Measurements from ENCODE around the gene EFCC1. TPM values are rescaled to one million over a fixed set of nuclear protein-coding genes. Genes with fewer than 3 reads are reported as not detected.
"Not testable (repeated sequence)": the region's sequence is repeated elsewhere in the genome, so short reads cannot be mapped to it uniquely, and the experiment has no call there.

Gene EFCC1
- polyA plus RNA-seq, 2 of the 4 experiments (the other 2 are of a cell fraction): 0.04 TPM; not detected in 1

GRCh38 chr3:129087138-129087702 is 86.1 kb downstream of the EFCC1 start:
- Histone ChIP-seq H3K4me3 (no peak overlapping the region), H3K27ac (no peak overlapping the region), H3K4me2 (no peak overlapping the region), H3K9me3 (no peaks in the 10 kb centered on the region), H3K4me1 (no peaks in the 10 kb centered on the region)
- no peak for DNase-seq (ENCODE audit: low read depth in 1 of 2, low spot score in 1 of 2)
- WGBS (ENCODE audit: missing lambda C conversion rate): 92% methylated on average over 5 of the region's 8 CpGs
- FAIRE-seq: no peak
- CTCF ChIA-PET: interaction anchor here (2.7 kb wide), 1 partner anchor 34 kb away, joined by 10 read pairs; no protein-coding TSS in a partner anchor
- ATAC-seq: no peak
- TF ChIP-seq E2F6 (IDR thresholded peaks at IDR 0.05; ENCODE audit: borderline replicate concordance, low read depth) (no peak), POLR2A (IDR thresholded peaks at IDR 0.05; ENCODE audit: low read length) (no peak), SMC3 (IDR thresholded peaks at IDR 0.05) (no peak), ESRRA (IDR thresholded peaks at IDR 0.05; ENCODE audit: borderline replicate concordance, low read length) (no peak), NFE2L2 (conservative IDR thresholded peaks at IDR 0.05; ENCODE audit: low read length) (no peak), CBX8 (IDR thresholded peaks at IDR 0.05) (no peak), BCL3 (IDR thresholded peaks at IDR 0.05) (no peak), PBX3 (IDR thresholded peaks at IDR 0.05) (no peak), TFCP2L1 (CRISPR knock-in tag; IDR thresholded peaks at IDR 0.05) (no peak), HDAC2 (IDR thresholded peaks at IDR 0.05) (no peak), EP300 (IDR thresholded peaks at IDR 0.05) (no peak), ELK1 (IDR thresholded peaks at IDR 0.05; ENCODE audit: low read depth, low read length) (no peak), MAFK (IDR thresholded peaks at IDR 0.05; ENCODE audit: partially characterized antibody) (no peak), SREBF2 (IDR thresholded peaks at IDR 0.05) (no peak), FOXS1 (CRISPR knock-in tag; IDR thresholded peaks at IDR 0.05) (no peak), ZC3H11A (IDR thresholded peaks at IDR 0.05) (no peak), RCOR1 (IDR thresholded peaks at IDR 0.05; ENCODE audit: low read depth, low read length) (no peak)
- POLR2A ChIA-PET: no interaction called here

- H3K9me3 ChIP-seq, POLR2A ChIA-PET, H3K4me3 ChIP-seq, H3K4me2 ChIP-seq, H3K4me1 ChIP-seq, FAIRE-seq, H3K27ac ChIP-seq: not testable (repeated sequence)
- ATAC-seq (peak; percentile 55 to 91), DNase-seq (ENCODE audit: low read depth in 1 of 2, low spot score in 1 of 2) (peak in 1 of 2 experiments; percentile 25)
- no CpG with 5 or more reads among the region's 9 CpGs for WGBS (ENCODE audit: missing lambda C conversion rate)
- CTCF ChIA-PET: interaction anchor here (2.7 kb wide), 1 partner anchor 34 kb away, joined by 10 read pairs; no protein-coding TSS in a partner anchor
Observed at GRCh38 chr3:129087904-129088303, 86.8 kb downstream of the EFCC1 start.

DNA sequence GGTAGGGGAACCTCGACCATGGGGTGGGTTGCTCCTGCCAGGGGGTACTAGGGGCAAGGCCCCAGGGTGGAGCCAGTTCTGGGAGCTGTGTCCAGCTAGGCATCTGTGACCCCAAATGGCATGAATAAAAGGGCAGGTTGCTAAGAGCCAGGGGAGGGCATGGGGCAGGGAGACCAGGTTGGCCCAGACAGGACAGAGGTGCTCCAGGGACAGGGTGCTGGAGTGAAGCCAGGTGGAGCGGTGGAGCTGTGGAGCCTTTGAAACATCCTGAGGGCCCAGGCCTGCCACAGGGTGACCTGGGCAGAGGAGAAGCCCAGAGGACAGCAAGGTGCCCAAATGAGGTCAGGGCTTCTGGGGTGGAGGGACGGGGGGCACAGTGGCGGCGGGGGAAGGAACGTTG is 87.2 kb downstream of the EFCC1 start:
- H3K9me3 ChIP-seq; H3K4me3 ChIP-seq; H3K27ac ChIP-seq; CTCF ChIA-PET; FAIRE-seq; H3K4me1 ChIP-seq; DNase-seq (ENCODE audit: low read depth in 1 of 2, low spot score in 1 of 2); POLR2A ChIA-PET; H3K4me2 ChIP-seq: not testable (repeated sequence)
- no CpG with 5 or more reads among the region's 6 CpGs for WGBS (ENCODE audit: missing lambda C conversion rate)
- ATAC-seq: peak; percentile 6 to 31; a peak in 3 of 6 replicates

Other genes starting within 250 kb of the EFCC1 start
- gene ACAD9, start 121.7 kb upstream of the EFCC1 start, polyA plus RNA-seq (2011; rRNA removed): 24.1 and 26.1 TPM in 2 replicates
- 28.3 to 29.2 TPM (median 28.7 TPM) in 3 replicates for gene ACAD9, start 121.7 kb upstream of the EFCC1 start, polyA plus RNA-seq (2017; fragmentation: RNase III; extraction: RNeasy Plus Mini Kit Qiagen cat#74134 plus additional on column Dnase treatment)
- gene CFAP92, start 7.2 kb upstream of the EFCC1 start, polyA plus RNA-seq (2011; rRNA removed): 0.05 TPM in 1 of 2 replicates, not detected in the other
- gene CFAP92, start 7.2 kb upstream of the EFCC1 start, polyA plus RNA-seq (2017; fragmentation: RNase III; extraction: RNeasy Plus Mini Kit Qiagen cat#74134 plus additional on column Dnase treatment): not detected in 3 replicates
- not detected in 2 replicates for gene GP9, start 59.5 kb downstream of the EFCC1 start, polyA plus RNA-seq (2011; rRNA removed)
- not detected in 3 replicates for gene GP9, start 59.5 kb downstream of the EFCC1 start, polyA plus RNA-seq (2017; fragmentation: RNase III; extraction: RNeasy Plus Mini Kit Qiagen cat#74134 plus additional on column Dnase treatment)
- gene RAB43, start 120.5 kb downstream of the EFCC1 start, polyA plus RNA-seq (2011; rRNA removed): 1.6 and 2.6 TPM in 2 replicates
- gene RAB43, start 120.5 kb downstream of the EFCC1 start, polyA plus RNA-seq (2017; fragmentation: RNase III; extraction: RNeasy Plus Mini Kit Qiagen cat#74134 plus additional on column Dnase treatment): 2.0 to 3.0 TPM (median 2.9 TPM) in 3 replicates
- 21.3 and 27.6 TPM in 2 replicates for gene ISY1, start 159.8 kb downstream of the EFCC1 start, polyA plus RNA-seq (2011; rRNA removed)
- gene ISY1, start 159.8 kb downstream of the EFCC1 start, polyA plus RNA-seq (2017; fragmentation: RNase III; extraction: RNeasy Plus Mini Kit Qiagen cat#74134 plus additional on column Dnase treatment): 21.4 to 24.1 TPM (median 23.2 TPM) in 3 replicates
- gene CNBP, start 182.6 kb downstream of the EFCC1 start, polyA plus RNA-seq (2011; rRNA removed): 309 and 365 TPM in 2 replicates
- gene CNBP, start 182.6 kb downstream of the EFCC1 start, polyA plus RNA-seq (2017; fragmentation: RNase III; extraction: RNeasy Plus Mini Kit Qiagen cat#74134 plus additional on column Dnase treatment): 304 to 324 TPM (median 312 TPM) in 3 replicates
- 86.5 and 90.2 TPM in 2 replicates for gene COPG1, start 248.3 kb downstream of the EFCC1 start, polyA plus RNA-seq (2011; rRNA removed)
- gene COPG1, start 248.3 kb downstream of the EFCC1 start, polyA plus RNA-seq (2017; fragmentation: RNase III; extraction: RNeasy Plus Mini Kit Qiagen cat#74134 plus additional on column Dnase treatment): 72.2 to 90.0 TPM (median 80.6 TPM) in 3 replicates